Naive B cell (primary cell): ENCODE measurements around the gene MRPL12. TPM values are rescaled to one million over a fixed set of nuclear protein-coding genes. Genes with fewer than 3 reads are reported as not detected.

Experiments used
- ATAC-seq, 2 donors: fragments of 150-1000 bp; cut with Tn5 transposase; 2 replicates each; pipeline ENCODE4 v1.10.0; 2021; ENCODE audit warnings: low read depth in 2 of 2, mild to moderate bottlenecking in 2 of 2, moderate library complexity in 2 of 2
- DNase-seq: peaks from one replicate; pipeline ENCODE4 v3.0.0; 2022
- H3K27ac Mint-ChIP-seq, 6 donors: one replicate each; pipeline ENCODE4 v1.8.0; 2020 to 2022; ENCODE audit warnings: mild to moderate bottlenecking in 6 of 6, mixed read lengths in 6 of 6, moderate library complexity in 5 of 6, inconsistent platforms in 2 of 6
- H3K27me3 Mint-ChIP-seq, 3 donors: one replicate each; pipeline ENCODE4 v1.8.0; 2021 to 2022; ENCODE audit warnings: mixed read lengths in 3 of 3, mild to moderate bottlenecking in 1 of 3
- H3K36me3 Mint-ChIP-seq, 2 donors: one replicate each; pipeline ENCODE4 v1.8.0; 2020 to 2022; ENCODE audit warnings: mixed read lengths in 2 of 2, inconsistent platforms in 1 of 2, mild to moderate bottlenecking in 1 of 2
- H3K4me1 Mint-ChIP-seq, 3 donors: one replicate each; pipeline ENCODE4 v1.8.0; 2020 to 2022; ENCODE audit warnings: mixed read lengths in 3 of 3, inconsistent platforms in 1 of 3, mild to moderate bottlenecking in 1 of 3, moderate library complexity in 1 of 3
- H3K4me3 Mint-ChIP-seq, 8 donors: one replicate each; pipeline ENCODE4 v1.8.0; 2020 to 2022; ENCODE audit warnings: mild to moderate bottlenecking in 8 of 8, mixed read lengths in 8 of 8, moderate library complexity in 8 of 8, inconsistent platforms in 2 of 8
- H3K9me3 Mint-ChIP-seq, 7 donors: one replicate each; pipeline ENCODE4 v1.8.0; 2020 to 2022; ENCODE audit warnings: mixed read lengths in 7 of 7, mild to moderate bottlenecking in 5 of 7, inconsistent platforms in 2 of 7, moderate library complexity in 1 of 7
- polyA plus RNA-seq, 6 donors: library from polyadenylated mRNA; unstranded; fragments of 300-500 nt; fragmentation: Illumina TruSeq; gene quantifications; one replicate each; pipeline ENCODE4 v1.2.3, GENCODE V29; 2021; ENCODE audit warnings: low read depth in 6 of 6

Gene MRPL12
- polyA plus RNA-seq, 6 donors from 2014 or later: 33.7 to 51.6 (median 42.3) TPM

DNA sequence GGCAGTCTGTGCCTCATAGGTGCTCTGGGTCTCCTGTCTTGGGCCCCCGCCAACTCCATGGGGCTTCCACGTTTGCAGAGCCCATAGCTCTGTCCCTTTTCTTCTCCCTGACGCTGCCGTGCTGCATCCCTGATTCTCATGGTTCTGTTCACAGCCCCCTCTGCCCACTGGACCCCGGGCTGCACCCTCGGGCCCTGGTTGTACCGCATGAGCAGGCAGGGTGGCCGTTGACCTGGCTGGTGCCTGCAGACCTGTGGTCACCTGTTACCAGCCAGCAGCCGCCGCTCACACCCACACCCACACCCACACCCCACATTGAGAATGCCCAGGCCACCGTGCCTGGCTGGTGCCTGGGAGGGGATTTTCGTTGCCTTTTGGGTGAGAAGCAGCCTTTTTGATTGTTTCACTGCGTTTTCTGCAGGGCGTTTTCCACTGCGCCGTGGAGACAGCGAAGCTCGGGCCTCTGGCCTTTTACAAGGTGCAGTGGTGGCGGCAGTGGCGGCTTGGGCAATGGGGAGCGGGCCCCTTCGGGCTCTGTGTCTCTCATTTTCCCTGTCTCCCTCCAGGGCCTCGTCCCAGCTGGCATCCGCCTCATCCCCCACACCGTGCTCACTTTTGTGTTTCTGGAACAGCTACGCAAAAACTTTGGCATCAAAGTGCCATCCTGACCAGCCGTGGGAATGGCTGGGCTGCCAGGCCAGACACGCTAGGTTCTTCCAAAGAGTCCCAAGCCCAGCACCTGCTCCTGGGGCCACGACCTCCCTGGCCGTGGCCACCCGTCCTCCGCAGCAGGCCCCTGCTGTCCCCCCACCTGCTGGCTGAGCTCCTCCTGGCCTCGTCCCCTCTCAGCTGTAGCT, 16.5 kb downstream of the MRPL12 start:
- no peaks in the 10 kb centered on the region for H3K9me3 Mint-ChIP-seq
- H3K4me3 Mint-ChIP-seq: peak overlapping the region in 1 of 8 donors; percentile 36
- peaks cover 8 to 14% (median 8%) of the 10 kb centered on the region in 3 donors for H3K27me3 Mint-ChIP-seq
- no peak for ATAC-seq
- DNase-seq: no peak
- no peaks in the 10 kb centered on the region for H3K36me3 Mint-ChIP-seq
- H3K4me1 Mint-ChIP-seq: no peaks in the 10 kb centered on the region
- H3K27ac Mint-ChIP-seq: peak overlapping the region in 1 of 6 donors; percentile 81

DNA sequence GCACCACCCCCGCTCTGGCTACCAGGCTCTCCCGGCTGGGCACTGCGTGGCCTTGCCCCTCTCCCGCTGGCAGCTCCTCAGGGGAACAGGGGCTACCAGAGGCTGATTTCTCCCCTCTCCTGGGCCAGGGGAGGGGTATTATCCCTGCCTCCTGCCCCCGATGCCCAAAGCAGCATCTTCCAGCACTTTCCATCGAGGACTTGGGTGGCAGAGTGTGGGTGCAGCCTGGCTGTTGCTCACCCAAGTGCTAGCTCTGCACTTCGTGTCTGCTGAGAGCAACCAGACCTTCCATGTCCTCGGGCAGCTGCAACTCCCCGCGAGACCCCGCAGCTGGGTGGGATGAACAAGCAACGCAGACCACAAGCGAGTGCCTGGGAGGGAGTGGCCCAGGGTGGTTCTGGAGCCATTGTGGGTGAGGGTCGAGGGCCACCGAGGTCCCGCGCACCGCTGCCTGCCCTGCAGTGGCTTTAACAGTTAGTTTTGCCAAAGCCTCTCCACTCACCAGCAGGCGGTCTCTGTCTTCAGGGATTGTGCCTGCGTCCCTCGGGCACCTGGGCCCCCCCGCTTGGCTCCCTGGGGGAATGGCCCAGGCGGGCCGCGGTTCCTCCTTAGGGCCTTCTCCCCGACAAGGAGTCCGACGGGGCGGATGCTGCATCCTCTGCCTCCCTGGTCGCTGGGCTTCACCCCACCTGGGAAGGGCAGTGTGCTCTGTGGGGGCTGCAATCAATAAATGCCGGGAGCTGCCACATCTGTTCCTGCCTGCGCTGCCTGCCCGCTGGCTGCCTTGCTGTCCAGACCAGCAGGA, 17.3 kb downstream of the MRPL12 start:
- no peak for DNase-seq
- H3K27ac Mint-ChIP-seq: no peak overlapping the region
- no peaks in the 10 kb centered on the region for H3K36me3 Mint-ChIP-seq
- H3K4me1 Mint-ChIP-seq: no peaks in the 10 kb centered on the region
- ATAC-seq: no peak
- no peak overlapping the region for H3K4me3 Mint-ChIP-seq
- H3K27me3 Mint-ChIP-seq: peaks cover 8 to 14% (median 8%) of the 10 kb centered on the region in 3 donors
- no peaks in the 10 kb centered on the region for H3K9me3 Mint-ChIP-seq

- ATAC-seq: no peak
- Mint-ChIP-seq H3K27ac (no peak overlapping the region), H3K36me3 (no peaks in the 10 kb centered on the region), H3K27me3 (peaks cover 8 to 19% (median 15%) of the 10 kb centered on the region in 3 donors), H3K9me3 (peaks cover 0 to 2% (median 0%) of the 10 kb centered on the region in 7 donors), H3K4me1 (no peaks in the 10 kb centered on the region), H3K4me3 (no peak overlapping the region)
- DNase-seq: no peak
Observed at GRCh38 chr17:81722184-81723120, 19.3 kb downstream of the MRPL12 start.

GRCh38 chr17:81723651-81724209, 20.6 kb downstream of the MRPL12 start:
- Mint-ChIP-seq H3K36me3 (no peaks in the 10 kb centered on the region), H3K27ac (no peak overlapping the region), H3K4me3 (no peak overlapping the region), H3K27me3 (peaks cover 8 to 19% (median 16%) of the 10 kb centered on the region in 3 donors), H3K9me3 (peaks cover 0 to 2% (median 0%) of the 10 kb centered on the region in 7 donors), H3K4me1 (no peaks in the 10 kb centered on the region)
- ATAC-seq (no peak), DNase-seq (no peak)

- H3K4me1 Mint-ChIP-seq: no peaks in the 10 kb centered on the region
- H3K4me3 Mint-ChIP-seq: no peak overlapping the region
- no peaks in the 10 kb centered on the region for H3K36me3 Mint-ChIP-seq
- peaks cover 8 to 25% (median 16%) of the 10 kb centered on the region in 3 donors for H3K27me3 Mint-ChIP-seq
- no peak overlapping the region for H3K27ac Mint-ChIP-seq
- DNase-seq (no peak), ATAC-seq (no peak)
- H3K9me3 Mint-ChIP-seq: peaks cover 0 to 2% (median 0%) of the 10 kb centered on the region in 7 donors
Observed at GRCh38 chr17:81725439-81725838, 22.3 kb downstream of the MRPL12 start.

- H3K27ac Mint-ChIP-seq: peak overlapping the region in 1 of 6 donors; percentile 66
- H3K4me3 Mint-ChIP-seq: no peak overlapping the region
- peaks cover 8 to 28% (median 19%) of the 10 kb centered on the region in 3 donors for H3K27me3 Mint-ChIP-seq
- H3K36me3 Mint-ChIP-seq: no peaks in the 10 kb centered on the region
- peaks cover 0 to 2% (median 0%) of the 10 kb centered on the region in 7 donors for H3K9me3 Mint-ChIP-seq
- no peak for DNase-seq
- H3K4me1 Mint-ChIP-seq: no peaks in the 10 kb centered on the region
- ATAC-seq: no peak
Observed at GRCh38 chr17:81726004-81726403, 22.8 kb downstream of the MRPL12 start.

GRCh38 chr17:81727324-81728031, 24.3 kb downstream of the MRPL12 start:
- Mint-ChIP-seq H3K27ac (no peak overlapping the region), H3K36me3 (no peaks in the 10 kb centered on the region), H3K4me1 (no peaks in the 10 kb centered on the region), H3K4me3 (no peak overlapping the region), H3K9me3 (peaks cover 0 to 2% (median 0%) of the 10 kb centered on the region in 7 donors), H3K27me3 (peaks cover 15 to 42% (median 22%) of the 10 kb centered on the region in 3 donors)
- no peak for DNase-seq
- ATAC-seq: no peak

DNA sequence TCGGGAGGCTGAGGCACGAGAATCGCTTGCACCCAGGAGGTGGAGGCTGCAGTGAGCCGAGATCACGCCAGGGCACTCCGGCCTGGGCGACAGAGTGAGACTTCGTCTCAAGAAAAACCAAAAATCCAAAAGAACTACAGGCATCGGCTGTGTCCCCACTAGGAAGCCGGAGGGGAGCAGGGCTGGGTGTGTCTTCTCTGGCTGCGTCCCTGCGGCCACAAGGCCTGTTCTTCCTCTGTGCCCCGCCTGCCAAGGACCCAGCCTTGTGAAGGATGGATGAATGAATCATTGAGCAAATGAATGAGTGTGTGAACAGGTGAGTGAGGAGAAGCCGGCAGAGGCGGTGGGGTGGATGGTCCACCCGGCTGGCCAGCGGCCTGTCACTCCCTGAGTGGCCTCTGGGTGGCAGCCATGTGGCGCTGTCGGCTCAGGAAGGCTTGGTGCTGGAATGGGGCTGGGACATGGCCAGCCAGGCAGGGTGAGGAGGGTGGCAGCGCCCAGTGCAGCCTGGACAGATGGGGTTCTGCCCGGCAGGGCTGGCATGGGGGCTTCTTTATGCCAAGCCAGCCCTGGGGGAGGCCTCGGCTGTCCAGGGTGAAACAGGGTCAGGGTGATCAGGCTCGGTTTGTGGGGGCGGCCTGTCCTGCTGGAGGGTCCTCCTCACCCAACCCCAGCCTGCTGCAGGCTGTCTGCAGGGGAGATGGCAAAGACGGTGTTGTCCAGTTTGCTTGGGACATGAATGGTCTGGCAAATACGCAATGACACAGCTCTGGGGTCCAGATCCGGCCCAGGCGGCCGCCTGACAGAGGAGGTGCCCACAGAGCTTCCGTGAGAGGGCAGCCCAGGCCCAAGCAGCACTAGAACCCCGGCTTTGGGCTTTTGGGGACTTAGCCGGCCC, 30.6 kb downstream of the MRPL12 start:
- Mint-ChIP-seq H3K27me3 (peaks cover 21 to 53% (median 33%) of the 10 kb centered on the region in 3 donors), H3K4me3 (no peak overlapping the region), H3K27ac (no peak overlapping the region), H3K9me3 (no peaks in the 10 kb centered on the region), H3K4me1 (peaks cover 11 to 17% (median 11%) of the 10 kb centered on the region in 3 donors), H3K36me3 (no peaks in the 10 kb centered on the region)
- ATAC-seq: peak; percentile 60 to 61
- peak; percentile 40 for DNase-seq

DNA sequence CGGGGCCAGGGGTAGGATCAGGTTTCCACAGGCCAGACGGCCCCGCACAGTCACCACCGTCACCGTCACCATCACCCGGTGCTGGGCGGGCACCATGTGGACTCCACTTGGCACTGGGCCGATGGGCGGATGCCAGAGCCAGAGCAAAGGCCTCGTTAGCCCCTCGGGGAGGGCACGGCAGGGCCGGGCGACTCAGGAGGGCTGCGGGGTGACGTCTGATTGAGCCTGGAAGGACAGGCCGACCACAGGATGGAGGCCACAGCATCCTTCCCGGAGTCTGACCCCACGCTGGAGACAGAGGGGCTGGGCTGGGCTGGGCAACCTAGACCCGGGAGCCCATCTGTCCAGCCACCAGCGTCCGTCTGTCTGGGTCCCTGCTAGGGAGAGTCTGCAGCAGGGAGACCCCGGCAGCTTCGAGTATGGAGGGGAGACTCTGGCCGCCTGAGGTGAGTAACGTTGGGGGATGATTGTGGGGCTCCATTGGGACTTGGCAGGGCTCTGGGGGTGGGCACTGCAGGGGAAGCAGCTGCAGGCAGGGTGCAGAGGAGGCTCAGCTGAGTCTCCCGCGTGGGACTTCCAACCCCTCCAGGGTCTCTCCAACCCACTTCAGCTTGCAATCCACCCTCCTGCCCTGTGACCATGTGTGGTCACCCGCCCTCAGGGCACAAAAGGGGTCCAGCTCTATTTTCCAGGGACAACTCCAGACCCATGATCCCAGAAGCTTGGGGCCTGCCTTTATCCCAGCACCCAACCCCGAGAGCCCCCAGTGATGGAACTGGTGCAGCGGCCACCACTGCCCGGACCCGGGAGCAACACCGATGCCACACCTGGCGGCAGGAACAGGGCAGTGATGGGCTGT, 31.5 kb downstream of the MRPL12 start:
- H3K27me3 Mint-ChIP-seq: peaks cover 21 to 59% (median 41%) of the 10 kb centered on the region in 3 donors
- no peak for DNase-seq
- no peak for ATAC-seq
- H3K4me1 Mint-ChIP-seq: peaks cover 11 to 17% (median 11%) of the 10 kb centered on the region in 3 donors
- H3K4me3 Mint-ChIP-seq: peak overlapping the region in 1 of 8 donors; percentile 16
- H3K9me3 Mint-ChIP-seq: no peaks in the 10 kb centered on the region
- H3K27ac Mint-ChIP-seq: no peak overlapping the region
- H3K36me3 Mint-ChIP-seq: no peaks in the 10 kb centered on the region

DNA sequence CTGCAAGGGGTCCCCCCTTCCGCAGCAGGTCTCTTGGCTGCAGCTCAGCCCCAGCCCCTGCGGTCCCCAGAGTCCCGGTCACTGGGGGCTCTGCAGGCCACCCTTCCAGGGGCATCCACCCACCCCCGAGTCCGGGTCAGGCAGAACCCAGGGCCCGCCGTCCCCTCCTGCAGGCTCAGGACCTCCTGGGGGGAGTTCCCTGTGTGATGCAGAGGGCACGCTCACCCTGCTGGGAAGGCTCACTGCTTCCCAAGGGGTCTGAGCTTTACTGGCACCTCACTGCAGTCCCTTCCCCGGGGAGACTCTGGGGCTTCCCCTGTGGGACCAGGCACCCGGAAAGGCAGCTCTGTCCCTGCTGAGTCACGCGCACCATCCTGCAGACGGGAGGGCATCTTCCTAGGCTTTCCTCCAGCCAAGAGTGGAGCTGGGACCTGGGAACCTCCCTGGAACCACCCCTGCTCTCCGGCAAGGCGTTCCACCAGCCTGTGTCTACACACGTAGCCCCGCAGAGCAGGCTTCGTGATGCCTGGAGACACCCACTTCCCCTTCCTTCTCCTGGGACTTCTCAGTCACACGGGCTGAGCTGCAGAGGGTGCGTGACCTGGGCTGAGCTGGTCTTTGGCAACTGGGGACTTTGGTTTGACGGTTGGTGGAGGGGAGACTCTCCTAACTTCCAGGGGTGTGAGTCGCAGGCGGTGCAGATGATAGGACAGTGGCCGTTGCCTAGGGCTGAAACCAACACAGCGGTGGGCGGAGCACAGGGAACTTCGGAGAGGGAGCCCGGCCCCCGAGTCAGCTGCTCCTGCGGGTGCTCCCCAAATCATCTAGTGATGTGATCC, 32.3 kb downstream of the MRPL12 start:
- peaks cover 11 to 17% (median 11%) of the 10 kb centered on the region in 3 donors for H3K4me1 Mint-ChIP-seq
- peaks cover 21 to 54% (median 41%) of the 10 kb centered on the region in 3 donors for H3K27me3 Mint-ChIP-seq
- ATAC-seq (peak; percentile 92), DNase-seq (peak; percentile 34)
- H3K27ac Mint-ChIP-seq: peak overlapping the region in 1 of 6 donors; percentile 55
- H3K9me3 Mint-ChIP-seq: no peaks in the 10 kb centered on the region
- no peaks in the 10 kb centered on the region for H3K36me3 Mint-ChIP-seq
- peak overlapping the region in 7 of 8 donors; percentile 64 to 89 (median 82) for H3K4me3 Mint-ChIP-seq
